VCaP (cell line): ENCODE data around the gene INPP5B.

Source experiments
- H3K27ac ChIP-seq: fragments of 450-650 bp; 2 replicates; pipeline ENCODE4 v1.5.1; 2017
- CTCF ChIP-seq: fragments of 450-650 bp; conservative IDR thresholded peaks from 2 replicates; pipeline ENCODE4 v1.5.1; 2017; ENCODE audit warnings: mild to moderate bottlenecking, moderate library complexity

Gene INPP5B

GRCh38 chr1:37868466-37868865, 78.4 kb downstream of the INPP5B start:
- H3K27ac ChIP-seq = no peak overlapping the region
- no peak for TF ChIP-seq CTCF

DNA sequence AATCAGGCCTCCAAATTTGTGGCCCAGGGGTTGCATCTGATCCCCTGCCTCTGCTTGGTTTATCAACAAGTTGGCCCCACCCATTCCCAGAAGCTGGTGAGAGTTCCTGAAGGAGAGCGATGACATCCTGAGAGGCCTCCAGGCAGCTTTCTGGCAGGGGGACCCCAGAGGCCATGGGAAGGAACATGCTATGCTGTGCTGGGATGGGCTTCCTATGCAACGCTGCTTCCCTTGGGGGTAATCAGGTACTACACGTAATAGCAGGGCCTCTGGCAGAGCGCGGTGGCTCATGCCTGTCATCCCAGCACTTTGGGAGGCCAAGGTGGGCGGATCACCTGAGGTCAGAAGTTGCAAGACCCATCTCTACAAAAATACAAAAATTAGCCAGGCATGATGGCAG, 79.1 kb downstream of the INPP5B start:
- H3K27ac ChIP-seq = no peak overlapping the region
- TF ChIP-seq CTCF = no peak

- no peak for TF ChIP-seq CTCF
- no peak overlapping the region for H3K27ac ChIP-seq
Measured at GRCh38 chr1:37866491-37866890, 80.4 kb downstream of the INPP5B start.

GRCh38 chr1:37865348-37866120, 81.3 kb downstream of the INPP5B start:
- no peak overlapping the region for H3K27ac ChIP-seq
- no peak for TF ChIP-seq CTCF

DNA sequence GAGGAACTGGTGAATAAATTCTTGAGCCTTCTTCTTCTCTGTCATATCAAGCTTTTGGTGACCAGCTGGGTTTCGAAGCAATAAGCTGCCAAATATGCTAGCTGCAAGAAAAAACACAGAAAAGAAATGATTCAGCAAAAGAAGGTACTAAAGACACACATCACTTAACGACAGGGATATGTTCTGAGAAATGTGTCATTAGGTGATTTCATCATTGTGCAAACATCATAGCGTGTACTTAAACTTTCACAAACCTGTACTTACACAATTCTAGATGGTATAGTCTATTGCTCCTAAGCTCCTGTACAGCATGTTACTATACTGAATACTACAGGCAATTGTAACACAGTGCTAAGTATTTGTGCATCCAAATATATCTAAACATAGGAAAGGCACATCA, 84.5 kb downstream of the INPP5B start:
- no peak overlapping the region for H3K27ac ChIP-seq
- no peak for TF ChIP-seq CTCF

- peak overlapping the region; percentile 87 for H3K27ac ChIP-seq
- TF ChIP-seq CTCF = no peak
Measured at GRCh38 chr1:37861151-37861550, 85.7 kb downstream of the INPP5B start.

GRCh38 chr1:37860346-37860666, 86.5 kb downstream of the INPP5B start:
- H3K27ac ChIP-seq = peak overlapping the region; percentile 87
- TF ChIP-seq CTCF = peak; percentile 46
